Neural cell (in vitro differentiated cells): ENCODE measurements around the gene ACSS1.

Experiments
- EP300 ChIP-seq: fragments of 450-650 bp; conservative IDR thresholded peaks from 2 replicates; pipeline ENCODE4 v1.6.1; 2014; ENCODE audit warnings: antibody characterized with exemption, mild to moderate bottlenecking, moderate library complexity; ENCODE audit not compliant: poor library complexity, severe bottlenecking
- EZH2 ChIP-seq: fragments of 200-600, 300-800 bp; shearing (Covaris generic), sonication (generic); IDR thresholded peaks from 2 replicates; pipeline ENCODE4 v1.6.1; 2014; ENCODE audit warnings: antibody characterized with exemption, low read length, borderline replicate concordance, mild to moderate bottlenecking; ENCODE audit not compliant: insufficient read depth, poor library complexity, severe bottlenecking
- POLR2AphosphoS5 ChIP-seq: IDR thresholded peaks from 2 replicates; pipeline ENCODE4 v1.6.1; 2012
- TAF1 ChIP-seq: IDR thresholded peaks from 2 replicates; pipeline ENCODE4 v1.6.1; 2012; ENCODE audit warnings: low read depth
- TF ChIP-seq, protein P1 (sequence below): fragments of 450-650 bp; IDR thresholded peaks from 2 replicates; pipeline ENCODE4 v1.5.1; 2014; ENCODE audit warnings: antibody characterized with exemption, mild to moderate bottlenecking, moderate library complexity; ENCODE audit not compliant: poor library complexity, severe bottlenecking
- TF ChIP-seq, protein P2 (sequence below): IDR thresholded peaks from 2 replicates; pipeline ENCODE4 v1.6.1; 2012; ENCODE audit warnings: borderline replicate concordance

DNA sequence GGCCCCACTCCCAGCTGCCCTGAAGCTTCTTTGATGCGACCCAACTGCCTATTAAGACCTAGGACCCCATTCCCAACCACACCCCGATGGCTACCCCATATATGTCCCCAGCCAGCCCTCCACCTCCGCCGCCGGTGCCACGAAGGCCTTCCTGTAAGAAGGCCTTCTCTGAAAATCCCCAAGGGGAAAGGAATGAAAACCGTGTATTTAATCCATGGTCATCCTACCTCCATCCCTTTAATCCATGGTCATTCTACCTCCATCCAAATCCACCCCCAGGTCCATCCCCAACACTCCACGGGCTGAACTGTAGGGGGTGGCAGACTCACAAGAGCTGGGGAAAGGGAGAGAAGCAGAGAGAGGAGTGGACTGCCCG lies 24.5 kb upstream of the ACSS1 start:
- TF ChIP-seq, protein P1, sequence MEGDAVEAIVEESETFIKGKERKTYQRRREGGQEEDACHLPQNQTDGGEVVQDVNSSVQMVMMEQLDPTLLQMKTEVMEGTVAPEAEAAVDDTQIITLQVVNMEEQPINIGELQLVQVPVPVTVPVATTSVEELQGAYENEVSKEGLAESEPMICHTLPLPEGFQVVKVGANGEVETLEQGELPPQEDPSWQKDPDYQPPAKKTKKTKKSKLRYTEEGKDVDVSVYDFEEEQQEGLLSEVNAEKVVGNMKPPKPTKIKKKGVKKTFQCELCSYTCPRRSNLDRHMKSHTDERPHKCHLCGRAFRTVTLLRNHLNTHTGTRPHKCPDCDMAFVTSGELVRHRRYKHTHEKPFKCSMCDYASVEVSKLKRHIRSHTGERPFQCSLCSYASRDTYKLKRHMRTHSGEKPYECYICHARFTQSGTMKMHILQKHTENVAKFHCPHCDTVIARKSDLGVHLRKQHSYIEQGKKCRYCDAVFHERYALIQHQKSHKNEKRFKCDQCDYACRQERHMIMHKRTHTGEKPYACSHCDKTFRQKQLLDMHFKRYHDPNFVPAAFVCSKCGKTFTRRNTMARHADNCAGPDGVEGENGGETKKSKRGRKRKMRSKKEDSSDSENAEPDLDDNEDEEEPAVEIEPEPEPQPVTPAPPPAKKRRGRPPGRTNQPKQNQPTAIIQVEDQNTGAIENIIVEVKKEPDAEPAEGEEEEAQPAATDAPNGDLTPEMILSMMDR: no peak
- TF ChIP-seq EZH2 (no peak), TAF1 (no peak), EP300 (no peak), POLR2AphosphoS5 (no peak)
- TF ChIP-seq, protein P2, sequence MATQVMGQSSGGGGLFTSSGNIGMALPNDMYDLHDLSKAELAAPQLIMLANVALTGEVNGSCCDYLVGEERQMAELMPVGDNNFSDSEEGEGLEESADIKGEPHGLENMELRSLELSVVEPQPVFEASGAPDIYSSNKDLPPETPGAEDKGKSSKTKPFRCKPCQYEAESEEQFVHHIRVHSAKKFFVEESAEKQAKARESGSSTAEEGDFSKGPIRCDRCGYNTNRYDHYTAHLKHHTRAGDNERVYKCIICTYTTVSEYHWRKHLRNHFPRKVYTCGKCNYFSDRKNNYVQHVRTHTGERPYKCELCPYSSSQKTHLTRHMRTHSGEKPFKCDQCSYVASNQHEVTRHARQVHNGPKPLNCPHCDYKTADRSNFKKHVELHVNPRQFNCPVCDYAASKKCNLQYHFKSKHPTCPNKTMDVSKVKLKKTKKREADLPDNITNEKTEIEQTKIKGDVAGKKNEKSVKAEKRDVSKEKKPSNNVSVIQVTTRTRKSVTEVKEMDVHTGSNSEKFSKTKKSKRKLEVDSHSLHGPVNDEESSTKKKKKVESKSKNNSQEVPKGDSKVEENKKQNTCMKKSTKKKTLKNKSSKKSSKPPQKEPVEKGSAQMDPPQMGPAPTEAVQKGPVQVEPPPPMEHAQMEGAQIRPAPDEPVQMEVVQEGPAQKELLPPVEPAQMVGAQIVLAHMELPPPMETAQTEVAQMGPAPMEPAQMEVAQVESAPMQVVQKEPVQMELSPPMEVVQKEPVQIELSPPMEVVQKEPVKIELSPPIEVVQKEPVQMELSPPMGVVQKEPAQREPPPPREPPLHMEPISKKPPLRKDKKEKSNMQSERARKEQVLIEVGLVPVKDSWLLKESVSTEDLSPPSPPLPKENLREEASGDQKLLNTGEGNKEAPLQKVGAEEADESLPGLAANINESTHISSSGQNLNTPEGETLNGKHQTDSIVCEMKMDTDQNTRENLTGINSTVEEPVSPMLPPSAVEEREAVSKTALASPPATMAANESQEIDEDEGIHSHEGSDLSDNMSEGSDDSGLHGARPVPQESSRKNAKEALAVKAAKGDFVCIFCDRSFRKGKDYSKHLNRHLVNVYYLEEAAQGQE: no peak
